Measurements from ENCODE around the gene SLC5A7.

SLC5A7 gene

DNA sequence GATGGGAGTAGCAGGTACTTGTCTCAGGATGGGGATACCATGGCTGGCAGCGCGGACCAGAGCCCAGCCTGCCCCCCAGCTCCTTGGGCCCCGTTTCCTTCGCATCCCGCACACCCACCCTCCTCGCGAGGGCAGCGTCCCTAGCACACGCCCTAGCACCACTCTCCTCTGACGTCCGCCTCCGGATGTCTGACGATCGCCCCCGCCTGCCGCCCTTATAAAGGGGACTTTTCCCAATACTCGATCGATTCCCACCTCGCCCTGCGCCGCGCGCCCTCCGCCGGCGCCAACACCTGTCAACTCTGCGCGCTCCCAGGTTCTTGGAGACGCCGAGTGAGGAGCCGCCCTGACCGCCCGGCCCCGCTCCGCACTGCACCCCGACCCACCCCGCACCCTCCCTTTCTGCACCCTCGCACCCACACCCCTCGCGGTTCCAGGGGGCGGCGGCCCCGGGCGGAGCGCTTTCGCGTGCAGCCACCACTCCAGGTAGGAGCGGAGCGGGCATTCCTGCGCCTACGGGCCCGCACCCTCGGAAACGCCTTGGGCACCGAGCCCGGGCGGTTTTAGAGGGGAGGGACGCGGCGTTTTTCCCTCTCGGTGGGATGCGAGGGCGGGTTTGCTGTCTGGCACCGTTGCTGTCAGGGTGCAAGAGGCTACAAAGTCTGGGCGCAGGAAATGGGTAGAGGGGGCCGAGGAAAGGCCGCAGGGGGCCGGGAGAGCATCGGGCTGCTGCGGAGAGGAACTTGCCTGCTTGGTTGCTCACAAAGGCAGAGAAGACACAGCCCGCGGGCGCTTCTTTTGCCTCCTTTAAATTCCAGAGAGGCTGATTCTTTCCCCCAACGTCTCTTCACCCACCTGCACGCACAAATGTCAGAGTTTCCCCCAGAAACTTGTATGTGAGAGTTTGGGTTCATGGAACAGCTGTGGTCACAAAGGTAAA is at the start of gene SLC5A7:
Gene SLC5A7 (plus strand): TSS at position 247 of the 940 bp plus-strand sequence. CDS start 1,632 bp downstream, outside the sequence.
- DNase-seq, result no peak

GRCh38 chr2:107961395-107961794 is 24.9 kb upstream of the SLC5A7 start:
- DNase-seq, result no peak

DNA sequence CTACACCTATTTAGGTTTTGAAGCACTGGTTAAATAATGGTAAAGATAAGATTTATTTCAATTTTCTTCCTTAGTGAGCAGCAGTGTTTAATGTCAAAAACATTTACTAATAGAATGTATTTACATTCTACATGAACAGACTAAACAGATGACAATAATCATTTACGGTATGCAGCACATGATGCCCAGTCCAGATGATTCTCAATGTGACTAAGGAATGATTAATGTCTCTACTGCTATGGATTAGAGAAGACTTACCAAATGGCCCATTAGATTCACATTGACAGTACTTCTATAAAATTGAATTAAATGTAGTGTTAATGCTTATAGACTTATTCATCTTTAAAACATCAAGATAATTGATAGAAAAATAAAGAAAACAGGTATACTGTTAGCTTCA is 22.1 kb upstream of the SLC5A7 start:
- no peak for DNase-seq

DNA sequence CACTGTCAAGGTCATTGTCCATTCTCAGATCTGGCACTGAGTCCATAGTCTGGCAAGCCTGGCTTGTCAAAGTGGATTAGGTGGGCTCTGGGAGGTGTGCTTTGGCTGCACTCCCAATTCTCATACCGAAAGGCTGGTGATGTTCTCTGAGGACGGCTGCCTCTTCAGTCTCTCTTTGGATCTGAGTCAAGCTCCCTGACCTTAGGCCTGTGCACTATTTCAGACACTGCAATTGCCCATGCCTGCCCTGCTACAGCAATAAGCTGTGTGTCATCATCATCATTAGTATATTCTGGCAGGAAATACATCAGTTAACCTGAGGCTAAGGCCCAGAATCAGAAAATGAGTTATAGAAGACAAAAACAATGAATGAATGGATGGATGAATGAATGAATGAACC is 1.6 kb upstream of the SLC5A7 start:
- no peak for DNase-seq

DNA sequence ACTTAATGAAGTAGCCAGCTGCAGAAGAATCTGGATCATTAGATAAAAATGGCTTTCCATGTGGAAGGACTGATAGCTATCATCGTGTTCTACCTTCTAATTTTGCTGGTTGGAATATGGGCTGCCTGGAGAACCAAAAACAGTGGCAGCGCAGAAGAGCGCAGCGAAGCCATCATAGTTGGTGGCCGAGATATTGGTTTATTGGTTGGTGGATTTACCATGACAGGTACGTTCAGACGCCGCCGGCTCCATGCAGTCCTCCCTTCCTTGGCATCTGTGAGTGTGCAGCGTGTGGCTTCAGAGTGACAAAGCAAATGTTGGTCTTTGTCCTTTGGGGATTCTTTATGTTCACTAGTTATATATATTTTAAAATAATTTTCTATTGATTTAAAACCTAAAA is 1.8 kb downstream of the SLC5A7 start:
- no peak for DNase-seq

DNA sequence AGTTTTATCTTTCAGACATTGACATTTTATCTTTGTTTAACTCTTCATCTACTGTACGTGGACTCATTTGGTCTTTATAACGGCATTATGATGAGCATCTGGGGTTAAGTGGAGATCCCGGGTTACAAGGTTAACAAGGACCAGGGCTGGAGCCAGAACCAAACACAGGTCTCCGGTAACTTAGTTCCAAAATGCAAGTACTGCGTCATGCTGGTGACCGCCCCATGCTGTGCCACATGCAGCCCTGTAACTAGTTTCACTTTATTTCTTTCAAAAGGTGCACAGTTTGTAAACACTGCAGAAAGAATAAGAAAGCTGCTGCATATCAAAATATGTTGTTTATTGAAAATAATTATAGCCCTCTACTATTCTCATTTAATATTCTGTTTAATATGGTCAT is 3.1 kb downstream of the SLC5A7 start:
- no peak for DNase-seq

DNA sequence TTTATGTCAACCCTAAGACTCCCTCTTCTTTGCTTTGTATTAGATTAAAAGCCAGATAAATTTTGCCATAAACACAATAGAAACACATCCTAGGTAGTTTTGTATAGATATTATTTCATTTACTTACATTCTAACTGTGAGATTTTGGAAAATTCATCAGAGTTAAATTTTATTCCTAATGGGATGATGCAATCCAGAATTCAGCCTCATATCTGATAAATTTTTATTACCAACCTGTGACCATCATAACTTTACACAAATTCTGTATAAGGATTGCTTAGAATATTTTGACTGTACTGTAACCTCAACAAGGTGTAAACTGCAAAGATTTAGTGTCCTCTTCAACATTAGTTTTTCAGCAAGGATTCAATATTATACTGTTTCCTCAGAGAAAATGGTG is 4.4 kb downstream of the SLC5A7 start:
- DNase-seq, result no peak

- no peak for DNase-seq
These were observed 5.7 kb downstream of the SLC5A7 start for GRCh38 chr2:107992069-107992468.

- no peak for DNase-seq
These were observed 12.8 kb downstream of the SLC5A7 start for GRCh38 chr2:107999158-107999557.

DNA sequence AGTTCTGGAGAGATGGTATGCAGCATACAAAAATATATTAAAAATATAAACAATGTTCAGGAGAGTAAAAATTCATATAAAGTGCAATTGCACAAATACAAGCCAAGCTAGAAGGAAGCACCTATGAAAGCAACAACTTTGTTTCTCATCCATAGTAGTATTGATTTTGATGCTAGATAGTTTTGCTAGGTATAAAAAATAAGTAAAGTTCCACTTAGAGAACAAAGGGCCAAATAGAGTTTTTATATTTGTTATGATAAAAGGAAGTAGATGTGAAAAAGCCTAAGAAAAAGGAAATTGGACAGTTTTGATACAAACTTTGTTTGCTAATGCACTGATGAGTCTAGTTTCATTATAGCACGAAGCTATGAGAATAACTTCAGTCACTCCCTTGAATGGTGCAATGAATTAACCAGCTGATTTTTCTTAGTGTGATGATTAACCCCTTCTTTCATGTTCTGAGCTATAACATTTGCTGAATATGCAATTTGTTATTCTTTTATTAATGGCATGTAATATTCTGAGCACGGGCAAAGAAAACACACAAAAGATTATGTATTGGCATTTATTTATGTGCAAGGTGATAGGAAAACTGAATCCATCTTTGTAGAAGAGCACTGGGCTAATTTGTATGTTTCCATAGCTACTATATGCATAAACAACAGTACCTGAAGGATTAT is 24.7 kb downstream of the SLC5A7 start:
- DNase-seq, result no peak

DNA sequence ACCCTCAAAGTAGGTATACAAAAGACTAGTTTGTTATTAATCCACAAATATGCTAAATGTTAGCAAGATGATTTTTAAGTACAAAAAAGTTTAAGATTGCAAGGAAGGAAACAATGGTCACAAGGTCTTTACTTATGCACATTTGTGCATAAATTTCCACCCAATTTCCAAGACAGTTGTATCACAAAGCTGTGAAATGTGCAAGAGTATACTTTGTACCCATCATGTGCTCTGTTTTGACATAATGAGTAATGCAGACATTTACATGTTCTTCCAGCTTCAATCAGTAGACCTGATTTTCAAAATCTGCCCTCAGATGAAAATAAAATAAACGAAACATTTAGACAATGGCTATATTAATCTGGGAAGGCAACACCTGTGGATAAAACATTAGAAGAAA is 27.0 kb downstream of the SLC5A7 start:
- no peak for DNase-seq

GRCh38 chr2:108022628-108023027 is 36.3 kb downstream of the SLC5A7 start:
- no peak for DNase-seq

DNA sequence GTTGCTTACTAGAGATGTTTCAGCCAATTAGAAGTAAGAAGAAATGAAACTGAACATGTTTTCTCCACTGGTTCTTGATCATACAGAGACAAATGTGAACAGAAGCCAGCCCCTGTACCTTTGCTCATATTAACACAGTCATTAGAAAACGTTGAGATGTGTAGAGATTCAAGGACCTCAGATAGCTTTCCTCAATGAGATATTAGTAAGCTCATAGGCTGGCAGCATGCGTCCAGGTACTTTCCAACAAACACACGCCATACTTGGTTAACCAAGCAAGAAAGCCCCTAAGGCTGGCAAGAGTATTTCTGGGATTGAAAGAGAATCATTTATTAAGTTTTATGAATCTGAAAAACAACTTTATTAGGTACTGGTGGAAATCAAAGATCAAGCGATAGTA is 37.5 kb downstream of the SLC5A7 start:
- no peak for DNase-seq

GRCh38 chr2:108026092-108026794 is 39.9 kb downstream of the SLC5A7 start:
- DNase-seq, result no peak

- no peak for DNase-seq
These were observed 43.2 kb downstream of the SLC5A7 start for GRCh38 chr2:108029496-108029895.

DNA sequence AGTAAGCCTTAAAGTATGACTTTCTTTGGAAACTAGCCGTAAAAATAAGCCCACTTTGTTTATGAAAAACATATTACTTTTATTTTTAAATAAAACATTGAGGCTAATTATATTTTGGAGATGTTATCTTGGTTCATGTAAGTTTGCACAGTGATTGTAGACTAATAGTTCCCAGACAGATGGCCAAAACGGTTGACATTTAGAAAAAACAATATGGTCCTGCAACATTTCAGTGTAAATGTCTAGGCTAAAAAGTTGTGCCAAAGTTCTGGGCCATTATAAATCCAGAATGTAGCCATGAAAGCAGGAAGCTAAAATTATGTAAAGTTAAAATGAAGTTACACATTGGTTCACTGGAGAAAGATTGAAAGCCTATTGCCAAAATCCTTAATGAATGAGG is 43.6 kb downstream of the SLC5A7 start:
- DNase-seq, result no peak

GRCh38 chr2:108031471-108031941 is 45.2 kb downstream of the SLC5A7 start:
- DNase-seq, result no peak

DNA sequence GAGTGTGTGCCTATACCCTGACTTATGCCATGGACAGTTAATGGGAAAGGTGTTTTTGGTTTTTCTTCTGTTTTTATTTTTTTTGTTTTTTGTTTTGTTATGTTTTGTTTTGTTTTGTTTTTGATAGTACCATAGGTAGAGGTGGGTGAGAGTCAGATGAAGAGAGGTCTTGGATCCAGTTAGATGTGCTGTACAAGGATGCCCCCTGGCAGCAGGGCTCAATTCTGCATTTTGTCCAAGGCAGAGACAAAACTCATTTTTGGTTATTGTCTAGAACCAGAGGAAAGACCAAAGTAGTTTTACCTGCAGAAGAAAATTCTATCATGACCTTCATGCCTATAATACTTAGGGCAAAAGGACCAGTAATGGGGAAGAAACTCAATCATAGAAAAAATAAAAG is 48.5 kb downstream of the SLC5A7 start:
- DNase-seq, result no peak

- DNase-seq, result no peak
These were observed 62.4 kb downstream of the SLC5A7 start for GRCh38 chr2:108048752-108049151.

GRCh38 chr2:108058576-108059137 is 72.3 kb downstream of the SLC5A7 start:
- no peak for DNase-seq

- DNase-seq, result no peak
These were observed 75.2 kb downstream of the SLC5A7 start for GRCh38 chr2:108061439-108062042.

Measured in NCI-H1048 (cell line).